Measurements from ENCODE around the gene IL36RN. TPM values are rescaled to one million over a fixed set of nuclear protein-coding genes. Genes with fewer than 3 reads are reported as not detected.

IL36RN gene
- total RNA-seq, 1 donor from 2014 or later: not detected

GRCh38 chr2:113039719-113040118, 19.3 kb upstream of the IL36RN start:
- intact Hi-C loops (cut with DNase I): no loop called here
- no peak for DNase-seq
- no peak for ATAC-seq (ENCODE audit: poor library complexity)

GRCh38 chr2:113041871-113042270, 17.1 kb upstream of the IL36RN start:
- DNase-seq: no peak
- ATAC-seq (ENCODE audit: poor library complexity): no peak
- intact Hi-C loops (cut with DNase I): no loop called here

GRCh38 chr2:113046465-113046864, 12.5 kb upstream of the IL36RN start:
- intact Hi-C loops (cut with DNase I): no loop called here
- DNase-seq (no peak), ATAC-seq (ENCODE audit: poor library complexity) (no peak)

- DNase-seq (no peak), ATAC-seq (ENCODE audit: poor library complexity) (no peak)
- intact Hi-C loops (cut with DNase I): no loop called here
Measured at GRCh38 chr2:113050921-113051895, 7.8 kb upstream of the IL36RN start.

GRCh38 chr2:113052396-113052917, 6.5 kb upstream of the IL36RN start, which contains the start of gene IL36B:
Gene IL36B (minus strand): TSS chr2:113052867.
- ATAC-seq (ENCODE audit: poor library complexity): no peak
- intact Hi-C loops (cut with DNase I): no loop called here
- DNase-seq: no peak

- DNase-seq (no peak), ATAC-seq (ENCODE audit: poor library complexity) (no peak)
- intact Hi-C loops (cut with DNase I): no loop called here
Measured at GRCh38 chr2:113053666-113054065, 5.3 kb upstream of the IL36RN start.

GRCh38 chr2:113054066-113054465, 4.9 kb upstream of the IL36RN start:
- intact Hi-C loops (cut with DNase I): no loop called here
- DNase-seq (no peak), ATAC-seq (ENCODE audit: poor library complexity) (no peak)

- intact Hi-C loops (cut with DNase I): no loop called here
- no peak for DNase-seq
- ATAC-seq (ENCODE audit: poor library complexity): no peak
Measured at GRCh38 chr2:113056521-113056920, 2.5 kb upstream of the IL36RN start.

- ATAC-seq (ENCODE audit: poor library complexity): no peak
- DNase-seq: no peak
- intact Hi-C loops (cut with DNase I): no loop called here
Measured at GRCh38 chr2:113057117-113057516, 1.9 kb upstream of the IL36RN start.

GRCh38 chr2:113058411-113058994, 495 bp upstream of the IL36RN start:
- no peak for ATAC-seq (ENCODE audit: poor library complexity)
- intact Hi-C loops (cut with DNase I): no loop called here
- no peak for DNase-seq

GRCh38 chr2:113060396-113060795, 1.4 kb downstream of the IL36RN start:
- ATAC-seq (ENCODE audit: poor library complexity) (no peak), DNase-seq (no peak)
- intact Hi-C loops (cut with DNase I): no loop called here

- ATAC-seq (ENCODE audit: poor library complexity): no peak
- intact Hi-C loops (cut with DNase I): no loop called here
- DNase-seq: no peak
Measured at GRCh38 chr2:113060796-113061195, 1.8 kb downstream of the IL36RN start.

- no peak for ATAC-seq (ENCODE audit: poor library complexity)
- intact Hi-C loops (cut with DNase I): no loop called here
- DNase-seq: no peak
Measured at GRCh38 chr2:113061241-113061640, 2.2 kb downstream of the IL36RN start.

GRCh38 chr2:113061896-113062770, 3.1 kb downstream of the IL36RN start:
- ATAC-seq (ENCODE audit: poor library complexity): no peak
- intact Hi-C loops (cut with DNase I): no loop called here
- DNase-seq: no peak

GRCh38 chr2:113064281-113064680, 5.3 kb downstream of the IL36RN start:
- DNase-seq: no peak
- intact Hi-C loops (cut with DNase I): no loop called here
- ATAC-seq (ENCODE audit: poor library complexity): no peak

- intact Hi-C loops (cut with DNase I): no loop called here
- DNase-seq (no peak), ATAC-seq (ENCODE audit: poor library complexity) (no peak)
Measured at GRCh38 chr2:113064898-113065297, 5.9 kb downstream of the IL36RN start.

GRCh38 chr2:113067681-113068080, 8.7 kb downstream of the IL36RN start, which contains the start of gene IL1F10:
Gene IL1F10 (plus strand): TSS chr2:113067970. CDS start chr2:113072739, 4,769 bp downstream.
- DNase-seq: no peak
- ATAC-seq (ENCODE audit: poor library complexity): no peak
- intact Hi-C loops (cut with DNase I): no loop called here

GRCh38 chr2:113068249-113068648, 9.3 kb downstream of the IL36RN start:
- DNase-seq: no peak
- no peak for ATAC-seq (ENCODE audit: poor library complexity)
- intact Hi-C loops (cut with DNase I): no loop called here

All from Right ventricle myocardium superior (tissue), 1 donor.